Measurements from ENCODE around the gene SHISA7.

DNA sequence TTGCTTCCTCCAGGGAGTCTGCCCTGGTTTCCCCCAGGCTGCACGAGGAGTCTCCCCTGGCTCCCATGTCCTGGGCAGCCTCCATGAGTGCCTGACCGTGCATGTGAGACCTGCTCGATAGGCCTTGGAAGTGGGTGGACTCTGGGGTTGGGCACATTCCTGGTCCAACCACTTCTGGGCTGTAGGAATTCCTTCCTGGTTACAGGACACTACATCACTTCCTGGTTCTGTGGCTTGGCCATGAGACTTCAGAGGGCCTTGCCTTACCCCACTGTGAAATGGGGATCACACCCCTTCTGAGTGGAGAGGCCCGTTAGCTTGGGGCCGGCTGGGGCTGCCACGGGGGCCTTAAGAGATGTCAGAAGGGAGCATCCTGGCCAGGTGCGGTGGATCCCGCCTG lies 29.4 kb upstream of the SHISA7 start:
- TF ChIP-seq EP300 (IDR thresholded peaks at IDR 0.05; ENCODE audit: borderline replicate concordance) (no peak), RAD21 (IDR thresholded peaks at IDR 0.05; ENCODE audit: low read depth) (no peak), CEBPB (IDR thresholded peaks at IDR 0.05) (no peak), TAF1 (IDR thresholded peaks at IDR 0.05; ENCODE audit: low read depth) (no peak), YY1 (IDR thresholded peaks at IDR 0.05; ENCODE audit: low read depth) (no peak), EGR1 (IDR thresholded peaks at IDR 0.05) (no peak)
- TF ChIP-seq, protein P1, sequence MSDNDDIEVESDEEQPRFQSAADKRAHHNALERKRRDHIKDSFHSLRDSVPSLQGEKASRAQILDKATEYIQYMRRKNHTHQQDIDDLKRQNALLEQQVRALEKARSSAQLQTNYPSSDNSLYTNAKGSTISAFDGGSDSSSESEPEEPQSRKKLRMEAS (IDR thresholded peaks at IDR 0.05), result no peak
- TF ChIP-seq, protein P2, sequence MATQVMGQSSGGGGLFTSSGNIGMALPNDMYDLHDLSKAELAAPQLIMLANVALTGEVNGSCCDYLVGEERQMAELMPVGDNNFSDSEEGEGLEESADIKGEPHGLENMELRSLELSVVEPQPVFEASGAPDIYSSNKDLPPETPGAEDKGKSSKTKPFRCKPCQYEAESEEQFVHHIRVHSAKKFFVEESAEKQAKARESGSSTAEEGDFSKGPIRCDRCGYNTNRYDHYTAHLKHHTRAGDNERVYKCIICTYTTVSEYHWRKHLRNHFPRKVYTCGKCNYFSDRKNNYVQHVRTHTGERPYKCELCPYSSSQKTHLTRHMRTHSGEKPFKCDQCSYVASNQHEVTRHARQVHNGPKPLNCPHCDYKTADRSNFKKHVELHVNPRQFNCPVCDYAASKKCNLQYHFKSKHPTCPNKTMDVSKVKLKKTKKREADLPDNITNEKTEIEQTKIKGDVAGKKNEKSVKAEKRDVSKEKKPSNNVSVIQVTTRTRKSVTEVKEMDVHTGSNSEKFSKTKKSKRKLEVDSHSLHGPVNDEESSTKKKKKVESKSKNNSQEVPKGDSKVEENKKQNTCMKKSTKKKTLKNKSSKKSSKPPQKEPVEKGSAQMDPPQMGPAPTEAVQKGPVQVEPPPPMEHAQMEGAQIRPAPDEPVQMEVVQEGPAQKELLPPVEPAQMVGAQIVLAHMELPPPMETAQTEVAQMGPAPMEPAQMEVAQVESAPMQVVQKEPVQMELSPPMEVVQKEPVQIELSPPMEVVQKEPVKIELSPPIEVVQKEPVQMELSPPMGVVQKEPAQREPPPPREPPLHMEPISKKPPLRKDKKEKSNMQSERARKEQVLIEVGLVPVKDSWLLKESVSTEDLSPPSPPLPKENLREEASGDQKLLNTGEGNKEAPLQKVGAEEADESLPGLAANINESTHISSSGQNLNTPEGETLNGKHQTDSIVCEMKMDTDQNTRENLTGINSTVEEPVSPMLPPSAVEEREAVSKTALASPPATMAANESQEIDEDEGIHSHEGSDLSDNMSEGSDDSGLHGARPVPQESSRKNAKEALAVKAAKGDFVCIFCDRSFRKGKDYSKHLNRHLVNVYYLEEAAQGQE (IDR thresholded peaks at IDR 0.05; ENCODE audit: low read depth), result no peak
- TF ChIP-seq, protein P3, sequence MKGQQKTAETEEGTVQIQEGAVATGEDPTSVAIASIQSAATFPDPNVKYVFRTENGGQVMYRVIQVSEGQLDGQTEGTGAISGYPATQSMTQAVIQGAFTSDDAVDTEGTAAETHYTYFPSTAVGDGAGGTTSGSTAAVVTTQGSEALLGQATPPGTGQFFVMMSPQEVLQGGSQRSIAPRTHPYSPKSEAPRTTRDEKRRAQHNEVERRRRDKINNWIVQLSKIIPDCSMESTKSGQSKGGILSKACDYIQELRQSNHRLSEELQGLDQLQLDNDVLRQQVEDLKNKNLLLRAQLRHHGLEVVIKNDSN (IDR thresholded peaks at IDR 0.05), result no peak

Measured in Ishikawa (cell line).